Testis (tissue), 2 donors: ENCODE results near the gene SUN1.

ENCODE experiments used
- CTCF ChIP-seq, 3 experiments: fragments of 450-650 bp in 2 of 3; fragments of 200-600 bp in 1 of 3; sonication (generic) in 1 of 3; IDR thresholded peaks; one replicate each; pipeline ENCODE4 v1.5.1; 2016 to 2019; ENCODE audit warnings: antibody characterized with exemption in 3 of 3, mild to moderate bottlenecking in 2 of 3, moderate library complexity in 1 of 3
- POLR2A ChIP-seq: fragments of 450-650 bp; IDR thresholded peaks from one replicate; pipeline ENCODE4 v1.6.1; 2017; ENCODE audit warnings: antibody characterized with exemption, mild to moderate bottlenecking, moderate library complexity

- TF ChIP-seq CTCF (IDR thresholded peaks at IDR 0.05) (no peak), POLR2A (no peak)
These were observed 4.7 kb downstream of the SUN1 start for GRCh38 chr7:837001-837400.
